Lower leg skin (tissue), 3 donors: Measurements from ENCODE around the gene GPRC5C.

Experiments used
- CTCF ChIP-seq, 3 donors: fragments of 450-650 bp; IDR thresholded peaks; one replicate each; pipeline ENCODE4 v1.5.1; 2016; ENCODE audit warnings: antibody characterized with exemption in 3 of 3, mild to moderate bottlenecking in 3 of 3, moderate library complexity in 2 of 3
- POLR2A ChIP-seq, 2 donors: fragments of 450-650 bp; IDR thresholded peaks; one replicate each; pipeline ENCODE4 v1.6.1; 2016 to 2017; ENCODE audit warnings: antibody characterized with exemption in 2 of 2, mild to moderate bottlenecking in 1 of 2, moderate library complexity in 1 of 2

- TF ChIP-seq CTCF (IDR thresholded peaks at IDR 0.05) (no peak), POLR2A (IDR thresholded peaks at IDR 0.05) (no peak)
These were observed 41.8 kb upstream of the GPRC5C start for GRCh38 chr17:74389937-74390679.
